Subcutaneous abdominal adipose tissue (tissue), 5 donors: Measurements from ENCODE around the gene RAB37.

ENCODE experiments used
- H3K27ac ChIP-seq: one replicate; pipeline ENCODE4 v1.7.0; 2013; ENCODE audit warnings: low read depth, mild to moderate bottlenecking, inconsistent platforms, low read length, moderate library complexity
- H3K27me3 ChIP-seq, 5 donors: one replicate each; pipeline ENCODE4 v1.7.0; 2013; ENCODE audit warnings: low read length in 5 of 5, inconsistent platforms in 1 of 5; ENCODE audit not compliant: control insufficient read depth in 5 of 5, insufficient read depth in 4 of 5
- H3K36me3 ChIP-seq, 5 donors: one replicate each; pipeline ENCODE4 v1.7.0; 2013; ENCODE audit warnings: low read length in 5 of 5; ENCODE audit not compliant: control insufficient read depth in 5 of 5, insufficient read depth in 5 of 5
- H3K4me1 ChIP-seq, 5 donors: one replicate each; pipeline ENCODE4 v1.7.0; 2013; ENCODE audit warnings: low read length in 5 of 5, mild to moderate bottlenecking in 3 of 5, moderate library complexity in 1 of 5; ENCODE audit not compliant: control insufficient read depth in 5 of 5, insufficient read depth in 5 of 5
- H3K4me3 ChIP-seq, 5 donors: one replicate each; pipeline ENCODE4 v1.7.0; 2013; ENCODE audit warnings: low read length in 5 of 5, low read depth in 1 of 5
- H3K9ac ChIP-seq, 5 donors: one replicate each; pipeline ENCODE4 v1.7.0; 2013; ENCODE audit warnings: low read length in 5 of 5, mild to moderate bottlenecking in 4 of 5, moderate library complexity in 3 of 5
- H3K9me3 ChIP-seq, 5 donors: one replicate each; pipeline ENCODE4 v1.7.0; 2013; ENCODE audit warnings: low read length in 5 of 5; ENCODE audit not compliant: control insufficient read depth in 5 of 5
- donor health status: healthy.
- donor health status: healthy.
- donor health status: healthy.
- donor health status: healthy.
- donor health status: healthy.

RAB37 gene

GRCh38 chr17:74732042-74732867 lies 4.8 kb upstream of the RAB37 start:
- H3K4me3 ChIP-seq, result no peak overlapping the region
- H3K36me3 ChIP-seq, result no peaks in the 10 kb centered on the region
- peaks cover 11 to 41% (median 21%) of the 10 kb centered on the region in 5 donors for H3K27me3 ChIP-seq
- H3K9ac ChIP-seq, result no peak overlapping the region
- peaks cover 0 to 21% (median 13%) of the 10 kb centered on the region in 5 donors for H3K4me1 ChIP-seq
- H3K27ac ChIP-seq, result no peak overlapping the region
- H3K9me3 ChIP-seq, result no peaks in the 10 kb centered on the region

DNA sequence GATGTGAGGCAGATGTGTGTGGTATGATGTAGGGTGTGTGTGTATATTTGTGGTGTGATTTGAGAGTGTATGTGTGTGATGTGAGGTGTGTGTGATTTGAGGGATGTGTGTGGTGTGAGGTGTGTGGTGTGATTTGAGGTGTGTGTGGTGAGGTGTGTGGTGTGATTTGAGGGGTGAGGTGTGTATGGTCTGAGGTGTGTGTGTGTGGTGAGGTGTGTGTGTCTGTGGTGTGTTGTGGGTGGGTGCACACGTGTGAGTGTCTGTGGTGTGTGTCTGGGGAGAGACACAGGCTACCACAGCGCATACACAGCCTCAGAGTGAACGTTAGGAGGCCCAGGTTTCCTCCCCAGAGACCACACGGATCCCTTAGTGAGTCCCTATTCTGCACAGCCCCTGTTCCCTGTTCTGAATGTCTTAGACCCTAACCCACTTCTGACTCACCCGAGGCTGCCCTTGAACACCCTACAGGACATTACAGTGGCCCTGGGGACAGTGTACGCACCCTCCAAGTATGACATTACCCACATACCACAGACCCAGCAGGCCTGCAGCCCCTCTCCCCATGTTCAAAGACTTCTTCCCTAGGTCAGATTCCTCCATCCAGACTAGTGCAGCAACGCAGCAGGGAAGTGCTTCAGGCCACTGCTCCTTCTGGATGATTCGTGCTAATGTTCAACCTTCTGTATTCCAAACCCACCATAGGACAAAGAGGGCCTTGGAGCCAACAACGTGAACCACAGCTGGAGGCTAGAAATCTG lies 3.5 kb upstream of the RAB37 start:
- no peak overlapping the region for H3K4me3 ChIP-seq
- no peak overlapping the region for H3K9ac ChIP-seq
- no peak overlapping the region for H3K27ac ChIP-seq
- H3K36me3 ChIP-seq, result no peaks in the 10 kb centered on the region
- H3K27me3 ChIP-seq, result peaks cover 22 to 54% (median 34%) of the 10 kb centered on the region in 5 donors
- H3K9me3 ChIP-seq, result no peaks in the 10 kb centered on the region
- peaks cover 0 to 33% (median 24%) of the 10 kb centered on the region in 5 donors for H3K4me1 ChIP-seq

- Histone ChIP-seq H3K9ac (no peak overlapping the region), H3K4me3 (no peak overlapping the region), H3K4me1 (peaks cover 0 to 33% (median 24%) of the 10 kb centered on the region in 5 donors), H3K9me3 (no peaks in the 10 kb centered on the region), H3K36me3 (no peaks in the 10 kb centered on the region), H3K27me3 (peaks cover 28 to 60% (median 40%) of the 10 kb centered on the region in 5 donors), H3K27ac (no peak overlapping the region)
Measured at GRCh38 chr17:74734256-74734655, 2.8 kb upstream of the RAB37 start.

- H3K4me3 ChIP-seq, result peak overlapping the region in 4 of 5 donors; percentile 22 to 59 (median 37)
- no peaks in the 10 kb centered on the region for H3K36me3 ChIP-seq
- H3K9ac ChIP-seq, result no peak overlapping the region
- H3K27me3 ChIP-seq, result peaks cover 33 to 56% (median 45%) of the 10 kb centered on the region in 5 donors
- peaks cover 3 to 33% (median 31%) of the 10 kb centered on the region in 5 donors for H3K4me1 ChIP-seq
- no peaks in the 10 kb centered on the region for H3K9me3 ChIP-seq
- no peak overlapping the region for H3K27ac ChIP-seq
Measured at GRCh38 chr17:74737299-74738050, 419 bp downstream of the RAB37 start.

DNA sequence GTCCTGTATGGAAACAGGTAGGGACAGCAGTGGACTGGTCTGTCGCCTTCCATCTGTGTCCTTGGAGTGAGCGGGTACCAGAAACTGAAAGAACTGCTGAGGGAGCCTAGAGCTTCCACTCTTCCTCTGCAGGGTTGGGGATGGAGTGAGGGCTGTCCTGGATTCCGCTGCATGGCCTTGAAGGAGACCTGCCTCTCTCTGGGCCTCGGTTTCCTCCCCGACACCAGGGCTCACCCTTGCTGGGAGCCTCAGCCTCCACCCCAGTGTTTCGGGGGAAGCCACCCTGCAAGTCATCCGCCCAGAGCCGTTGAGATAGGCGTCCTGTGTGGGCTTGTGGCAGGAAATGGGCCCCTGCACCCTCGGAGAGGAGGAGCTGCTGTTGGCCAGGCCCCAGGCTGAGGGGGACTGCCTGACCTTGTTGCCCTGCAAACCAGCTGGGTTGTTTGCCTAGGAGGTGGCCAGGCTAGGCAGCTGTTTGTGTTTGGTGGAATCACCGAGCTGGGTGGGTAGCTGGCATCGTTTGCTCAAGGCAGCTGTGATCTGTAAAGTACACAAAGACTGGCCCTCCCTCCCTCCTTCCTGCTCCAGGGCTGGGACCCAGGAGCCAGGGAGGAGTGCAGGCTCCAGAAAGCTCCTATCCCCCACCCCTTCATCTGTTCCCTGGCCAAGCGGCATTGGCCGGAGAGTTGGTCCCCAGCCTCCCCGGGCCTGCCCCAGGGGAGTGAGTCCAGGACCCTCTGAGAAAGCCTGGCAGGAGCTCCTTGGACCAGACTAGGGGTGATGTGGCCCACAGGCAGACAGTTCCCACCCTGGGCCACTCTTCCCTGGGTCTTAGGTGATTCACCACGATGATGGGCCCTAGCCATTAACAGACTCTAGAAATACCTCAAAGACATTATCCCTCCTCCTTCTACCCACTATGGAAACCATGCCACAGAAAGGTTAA lies 1.3 kb downstream of the RAB37 start:
- Histone ChIP-seq H3K9me3 (no peaks in the 10 kb centered on the region), H3K4me3 (peak overlapping the region in 3 of 5 donors; percentile 16 to 59 (median 42)), H3K27me3 (peaks cover 28 to 49% (median 37%) of the 10 kb centered on the region in 5 donors), H3K4me1 (peaks cover 3 to 36% (median 31%) of the 10 kb centered on the region in 5 donors), H3K27ac (no peak overlapping the region), H3K36me3 (no peaks in the 10 kb centered on the region), H3K9ac (peak overlapping the region in 1 of 5 donors; percentile 30)

- Histone ChIP-seq H3K27ac (no peak overlapping the region), H3K4me3 (no peak overlapping the region), H3K4me1 (peaks cover 3 to 41% (median 31%) of the 10 kb centered on the region in 5 donors), H3K9me3 (no peaks in the 10 kb centered on the region), H3K36me3 (no peaks in the 10 kb centered on the region), H3K27me3 (peaks cover 28 to 42% (median 33%) of the 10 kb centered on the region in 5 donors), H3K9ac (no peak overlapping the region)
Measured at GRCh38 chr17:74739227-74739831, 2.3 kb downstream of the RAB37 start.

DNA sequence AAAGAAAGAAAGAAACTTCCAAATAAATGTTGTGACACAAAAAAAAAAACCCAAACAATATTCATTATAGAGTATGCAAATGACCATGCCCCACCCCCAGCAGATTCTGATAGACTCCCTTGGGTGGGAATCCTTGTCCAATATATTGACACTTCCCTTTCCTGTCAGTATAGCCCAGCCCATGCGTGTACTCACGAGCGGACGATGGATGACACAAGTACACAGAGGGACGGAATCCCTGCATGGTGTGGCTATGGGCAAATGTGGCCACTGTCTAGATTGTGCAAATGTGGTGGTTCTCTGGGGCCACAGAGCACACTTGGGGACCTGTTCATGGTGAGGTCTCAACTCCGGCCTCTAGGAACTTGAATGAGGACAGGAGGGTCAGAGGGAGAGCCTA lies 3.1 kb downstream of the RAB37 start:
- H3K4me1 ChIP-seq, result peaks cover 3 to 49% (median 39%) of the 10 kb centered on the region in 5 donors
- H3K27me3 ChIP-seq, result peaks cover 28 to 42% (median 33%) of the 10 kb centered on the region in 5 donors
- no peak overlapping the region for H3K9ac ChIP-seq
- H3K4me3 ChIP-seq, result no peak overlapping the region
- no peaks in the 10 kb centered on the region for H3K9me3 ChIP-seq
- no peak overlapping the region for H3K27ac ChIP-seq
- H3K36me3 ChIP-seq, result no peaks in the 10 kb centered on the region

DNA sequence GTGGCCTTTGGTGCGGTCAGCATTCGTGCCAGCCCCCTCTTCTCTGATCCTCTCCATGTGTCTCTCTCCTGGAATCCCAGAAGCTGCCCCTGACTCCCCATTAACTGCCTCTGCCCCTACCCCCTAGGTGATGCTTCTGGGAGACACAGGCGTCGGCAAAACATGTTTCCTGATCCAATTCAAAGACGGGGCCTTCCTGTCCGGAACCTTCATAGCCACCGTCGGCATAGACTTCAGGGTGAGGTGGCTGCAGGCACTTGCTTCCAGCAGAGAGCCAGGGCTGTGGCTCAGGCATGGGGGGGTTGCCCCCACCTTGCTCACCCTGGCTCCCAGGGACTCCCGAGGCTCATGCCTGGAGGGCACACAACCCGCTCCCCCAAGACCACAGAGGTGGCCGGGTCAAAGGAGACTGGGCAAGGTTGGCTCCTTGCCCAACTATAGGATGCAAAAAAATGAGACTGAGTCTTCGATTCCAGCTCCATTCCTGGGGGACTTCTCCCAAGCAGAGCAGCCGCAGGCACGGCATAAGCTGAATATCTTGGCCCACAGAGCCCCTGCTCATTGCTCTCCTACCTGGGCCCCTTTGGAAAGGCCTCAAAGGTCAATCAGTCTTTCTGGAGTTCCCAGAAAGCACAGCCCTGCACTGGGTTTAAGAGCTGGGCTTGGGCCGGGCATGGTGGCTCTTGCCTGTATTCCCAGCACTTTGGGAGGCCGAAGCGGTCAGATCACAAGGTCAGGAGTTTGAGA lies 3.8 kb downstream of the RAB37 start:
- Histone ChIP-seq H3K4me1 (peaks cover 3 to 54% (median 41%) of the 10 kb centered on the region in 5 donors), H3K9me3 (no peaks in the 10 kb centered on the region), H3K4me3 (no peak overlapping the region), H3K27ac (no peak overlapping the region), H3K36me3 (no peaks in the 10 kb centered on the region), H3K9ac (no peak overlapping the region), H3K27me3 (peaks cover 28 to 42% (median 33%) of the 10 kb centered on the region in 5 donors)
